COLO829 (cell line): ENCODE results near the gene MYCN.
"Not testable (repeated sequence)": the region's sequence is repeated elsewhere in the genome, so short reads cannot be mapped to it uniquely, and the experiment has no call there.

Experiments used
- DNase-seq: peaks from one replicate; pipeline ENCODE4 v3.0.0; 2012; ENCODE audit warnings: low spot score

Gene MYCN

GRCh38 chr2:15943378-15944280 lies 3.3 kb downstream of the MYCN start:
- peak; percentile 18 for DNase-seq

GRCh38 chr2:15944325-15945017 lies 4.1 kb downstream of the MYCN start:
- DNase-seq: no peak

- DNase-seq: no peak
These were observed 5.8 kb downstream of the MYCN start for GRCh38 chr2:15945909-15946705.

- DNase-seq: no peak
These were observed 6.6 kb downstream of the MYCN start for GRCh38 chr2:15946983-15947382.

GRCh38 chr2:15947431-15947830 lies 7.1 kb downstream of the MYCN start:
- no peak for DNase-seq

- no peak for DNase-seq
These were observed 8.3 kb downstream of the MYCN start for GRCh38 chr2:15948704-15948957.

- DNase-seq: no peak
These were observed 8.8 kb downstream of the MYCN start for GRCh38 chr2:15949126-15949525.

- DNase-seq: no peak
These were observed 9.2 kb downstream of the MYCN start for GRCh38 chr2:15949551-15949950.

- no peak for DNase-seq
These were observed 10.0 kb downstream of the MYCN start for GRCh38 chr2:15950088-15950952.

- DNase-seq: not testable (repeated sequence)
These were observed 11.6 kb downstream of the MYCN start for GRCh38 chr2:15951936-15952335.

- no peak for DNase-seq
These were observed 12.2 kb downstream of the MYCN start for GRCh38 chr2:15952451-15953146.

GRCh38 chr2:15953147-15953630 lies 12.8 kb downstream of the MYCN start:
- DNase-seq: no peak

- no peak for DNase-seq
These were observed 13.7 kb downstream of the MYCN start for GRCh38 chr2:15953891-15954680.

- DNase-seq: no peak
These were observed 14.4 kb downstream of the MYCN start for GRCh38 chr2:15954761-15955160.

GRCh38 chr2:15955232-15955988 lies 15.1 kb downstream of the MYCN start:
- no peak for DNase-seq

- DNase-seq: no peak
These were observed 15.9 kb downstream of the MYCN start for GRCh38 chr2:15956230-15956629.

- DNase-seq: no peak
These were observed 16.7 kb downstream of the MYCN start for GRCh38 chr2:15956751-15957736.
